Activated gamma-delta T cell treated with Interleukin-2 at 50 U/mL for 16 hours (primary cell): ENCODE measurements around the gene TRIM65.
"Not testable (repeated sequence)": the region's sequence is repeated elsewhere in the genome, so short reads cannot be mapped to it uniquely, and the experiment has no call there.

ENCODE experiments used
- DNase-seq: peaks from one replicate; pipeline ENCODE4 v3.0.0-alpha.2; 2020

The TRIM65 gene

GRCh38 chr17:75874323-75875181 is 22.2 kb downstream of the TRIM65 start:
- DNase-seq: no peak

GRCh38 chr17:75873587-75874322 is 23.0 kb downstream of the TRIM65 start:
- no peak for DNase-seq

GRCh38 chr17:75872434-75873351 is 24.1 kb downstream of the TRIM65 start:
- DNase-seq: peak; percentile 65

GRCh38 chr17:75870228-75870627 is 26.5 kb downstream of the TRIM65 start:
- DNase-seq: not testable (repeated sequence)

- DNase-seq: no peak
Observed at GRCh38 chr17:75869282-75870141, 27.2 kb downstream of the TRIM65 start.

- not testable (repeated sequence) for DNase-seq
Observed at GRCh38 chr17:75868730-75869281, 27.9 kb downstream of the TRIM65 start.

GRCh38 chr17:75865404-75866188 is 31.2 kb downstream of the TRIM65 start:
- not testable (repeated sequence) for DNase-seq

GRCh38 chr17:75864887-75865286 is 31.9 kb downstream of the TRIM65 start:
- DNase-seq: not testable (repeated sequence)

GRCh38 chr17:75864448-75864871 is 32.3 kb downstream of the TRIM65 start:
- DNase-seq: peak; percentile 49

- DNase-seq: no peak
Observed at GRCh38 chr17:75861927-75862317, 34.8 kb downstream of the TRIM65 start.

GRCh38 chr17:75859358-75859757 is 37.4 kb downstream of the TRIM65 start:
- DNase-seq: not testable (repeated sequence)

GRCh38 chr17:75856062-75856756 is 40.5 kb downstream of the TRIM65 start:
- DNase-seq: peak; percentile 44

- DNase-seq: peak; percentile 96
Observed at GRCh38 chr17:75855310-75856061, 41.3 kb downstream of the TRIM65 start, which contains the start of gene WBP2. TSS of gene WBP2 (minus strand) at chr17:75855335. CDS start at chr17:75855297, 38 bp downstream.

- no peak for DNase-seq
Observed at GRCh38 chr17:75854881-75855309, 41.9 kb downstream of the TRIM65 start.

- no peak for DNase-seq
Observed at GRCh38 chr17:75854101-75854748, 42.5 kb downstream of the TRIM65 start.

GRCh38 chr17:75853433-75853832 is 43.3 kb downstream of the TRIM65 start:
- no peak for DNase-seq

- not testable (repeated sequence) for DNase-seq
Observed at GRCh38 chr17:75851693-75851991, 45.1 kb downstream of the TRIM65 start.

- DNase-seq: no peak
Observed at GRCh38 chr17:75850928-75851692, 45.6 kb downstream of the TRIM65 start.
